ENCODE results near the gene ICA1.
"Not testable (repeated sequence)": the region's sequence is repeated elsewhere in the genome, so short reads cannot be mapped to it uniquely, and the experiment has no call there.

Gene ICA1

GRCh38 chr7:8261711-8262695 is at the start of gene ICA1:
Gene ICA1, minus strand, starts transcription at chr7:8262167. Its CDS starts 26,241 bp downstream, at chr7:8235926.
- peak within 1 kb of the TSS; percentile 78 for H3K4me3 ChIP-seq (ENCODE audit: low read depth, low read length)
- DNase-seq (ENCODE audit: low read depth): peak; percentile 47
- no peak for TF ChIP-seq CTCF (IDR thresholded peaks at IDR 0.05; ENCODE audit: insufficient read depth, low read depth, low read length, missing control alignments)

DNA sequence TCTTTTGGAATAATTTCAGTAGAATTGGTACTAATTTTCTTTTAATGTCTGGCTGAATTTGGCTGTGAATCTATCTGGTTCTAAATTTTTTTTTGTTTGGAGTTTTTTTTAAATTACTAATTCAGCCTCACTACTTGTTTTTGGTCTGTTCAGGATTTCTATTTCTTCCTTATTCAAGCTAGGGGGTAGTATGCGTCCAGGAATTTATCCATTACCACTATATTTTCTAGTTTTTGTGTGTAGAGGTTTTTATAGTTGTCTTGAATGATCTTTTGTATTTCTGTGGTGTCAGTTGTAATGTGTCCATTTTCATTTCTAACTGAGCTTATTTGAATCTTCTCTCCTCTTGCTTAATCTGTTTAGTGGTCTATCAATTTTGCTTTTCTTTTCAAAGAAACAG is 48.9 kb upstream of the ICA1 start:
- no peak for DNase-seq (ENCODE audit: low read depth)

DNA sequence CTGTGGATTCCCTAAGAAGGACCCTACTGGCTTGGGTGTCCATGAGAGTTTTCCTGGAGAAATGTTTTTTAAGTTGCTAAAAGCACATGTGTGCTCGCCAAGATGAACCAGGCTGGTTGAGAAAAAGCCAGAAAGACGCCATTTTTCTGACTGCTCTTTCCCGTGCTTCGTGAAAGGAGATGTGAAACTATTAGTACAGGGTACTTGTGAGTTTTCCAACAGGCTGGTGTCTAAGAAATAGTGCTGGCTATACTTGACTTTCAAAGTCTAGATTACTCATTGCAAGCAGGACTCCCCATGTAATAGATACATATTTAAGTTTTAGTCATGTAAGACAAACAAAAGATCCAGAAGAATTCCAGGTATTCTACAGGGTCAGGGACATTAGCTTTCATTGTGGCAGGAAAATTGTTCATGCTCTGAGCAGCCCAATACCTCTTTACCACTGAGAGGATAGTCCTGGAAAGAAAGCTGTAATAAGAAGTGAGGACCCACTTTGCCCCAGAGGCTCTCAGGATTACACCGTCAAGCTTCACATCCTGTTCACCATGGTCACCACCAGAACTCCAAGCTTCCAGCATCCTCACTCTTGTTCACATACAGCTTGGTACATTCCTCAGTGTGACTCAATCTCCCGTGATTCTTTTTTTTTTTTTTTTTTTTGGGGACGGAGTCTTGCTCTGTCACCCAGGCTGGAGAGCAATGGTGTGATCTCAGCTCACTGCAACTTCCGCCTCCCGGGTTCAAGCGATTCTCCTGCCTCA is 43.8 kb upstream of the ICA1 start:
- DNase-seq (ENCODE audit: low read depth): peak; percentile 11
- no peak overlapping the region for H3K4me3 ChIP-seq (ENCODE audit: low read depth, low read length)
- TF ChIP-seq CTCF (IDR thresholded peaks at IDR 0.05; ENCODE audit: insufficient read depth, low read depth, low read length, missing control alignments): no peak

More for the DNA sequence above, 48.9 kb upstream of the ICA1 start:
- H3K4me3 ChIP-seq (ENCODE audit: low read depth, low read length): no peak overlapping the region
- TF ChIP-seq CTCF (IDR thresholded peaks at IDR 0.05; ENCODE audit: insufficient read depth, low read depth, low read length, missing control alignments): no peak

GRCh38 chr7:8305104-8305503 is 43.1 kb upstream of the ICA1 start:
- no peak overlapping the region for H3K4me3 ChIP-seq (ENCODE audit: low read depth, low read length)
- DNase-seq (ENCODE audit: low read depth): no peak
- no peak for TF ChIP-seq CTCF (IDR thresholded peaks at IDR 0.05; ENCODE audit: insufficient read depth, low read depth, low read length, missing control alignments)

DNA sequence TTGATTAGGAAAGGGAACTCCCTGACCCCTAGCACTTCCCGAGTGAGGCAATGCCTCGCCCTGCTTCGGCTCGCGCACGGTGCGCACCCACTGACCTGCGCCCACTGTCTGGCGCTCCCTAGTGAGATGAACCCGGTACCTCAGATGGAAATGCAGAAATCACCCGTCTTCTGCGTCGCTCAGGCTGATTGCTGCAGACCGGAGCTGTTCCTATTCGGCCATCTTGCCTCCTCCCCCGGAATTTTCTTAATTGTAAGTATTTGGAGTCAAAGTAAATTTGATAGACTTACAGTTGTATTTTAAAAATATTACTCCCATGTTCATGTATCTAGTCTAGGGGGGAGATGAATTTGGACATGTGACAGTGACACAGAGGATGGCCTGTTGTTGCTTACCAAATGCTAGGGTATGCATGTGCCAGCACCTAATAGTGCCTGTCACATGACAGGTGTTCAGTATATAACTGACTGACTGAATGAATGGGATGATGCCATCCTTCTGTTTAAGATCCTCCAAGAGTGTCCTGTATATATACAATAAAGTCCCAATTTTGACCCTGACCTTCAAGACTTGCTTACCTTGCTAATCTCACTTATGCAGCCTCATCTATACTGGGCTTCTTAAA is 42.0 kb upstream of the ICA1 start:
- H3K4me3 ChIP-seq (ENCODE audit: low read depth, low read length): no peak overlapping the region
- no peak for DNase-seq (ENCODE audit: low read depth)
- no peak for TF ChIP-seq CTCF (IDR thresholded peaks at IDR 0.05; ENCODE audit: insufficient read depth, low read depth, low read length, missing control alignments)

DNA sequence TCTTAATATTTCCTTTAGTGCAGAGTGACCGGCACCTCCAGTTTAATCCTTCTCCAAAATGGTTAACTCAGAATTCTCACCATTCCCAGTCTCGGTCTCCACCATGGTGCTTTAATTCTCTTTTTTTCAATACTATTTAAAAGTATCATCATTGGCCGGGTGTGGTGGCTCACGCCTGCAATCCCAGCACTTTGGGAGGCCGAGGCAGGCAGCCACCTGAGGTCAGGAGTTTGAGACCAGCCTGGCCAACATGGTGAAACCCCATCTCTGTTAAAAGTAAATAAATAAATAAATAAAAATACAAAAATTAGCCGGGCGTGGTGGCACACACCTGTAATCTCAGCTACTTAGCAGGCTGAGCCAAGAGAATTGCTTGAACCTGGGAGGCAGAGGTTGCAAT is 35.1 kb upstream of the ICA1 start:
- DNase-seq (ENCODE audit: low read depth); H3K4me3 ChIP-seq (ENCODE audit: low read depth, low read length): not testable (repeated sequence)

DNA sequence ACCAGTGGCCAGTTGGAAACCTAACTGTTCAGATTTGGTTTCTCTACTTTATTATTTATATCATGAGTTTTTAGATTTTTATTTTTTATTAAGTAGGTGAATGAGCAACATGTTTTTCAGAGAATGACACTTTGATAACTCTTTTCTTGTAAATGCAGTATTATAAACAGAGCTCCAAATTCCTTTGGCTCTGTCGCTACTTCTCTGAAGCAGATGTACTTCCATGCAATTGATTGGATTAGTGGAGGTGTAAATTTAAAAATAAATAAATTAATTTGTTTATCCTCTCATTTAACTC is 34.3 kb upstream of the ICA1 start:
- H3K4me3 ChIP-seq (ENCODE audit: low read depth, low read length): no peak overlapping the region
- TF ChIP-seq CTCF (IDR thresholded peaks at IDR 0.05; ENCODE audit: insufficient read depth, low read depth, low read length, missing control alignments): no peak
- no peak for DNase-seq (ENCODE audit: low read depth)

Data from GM12865 (cell line).